Raji (cell line): ENCODE results near the gene TMEM74B.

Source experiments
- POLR2A ChIP-seq: IDR thresholded peaks from 2 replicates; pipeline ENCODE4 v1.6.1; 2011; ENCODE audit warnings: low read depth, low read length, control low read depth; ENCODE audit not compliant: insufficient read depth

The TMEM74B gene

DNA sequence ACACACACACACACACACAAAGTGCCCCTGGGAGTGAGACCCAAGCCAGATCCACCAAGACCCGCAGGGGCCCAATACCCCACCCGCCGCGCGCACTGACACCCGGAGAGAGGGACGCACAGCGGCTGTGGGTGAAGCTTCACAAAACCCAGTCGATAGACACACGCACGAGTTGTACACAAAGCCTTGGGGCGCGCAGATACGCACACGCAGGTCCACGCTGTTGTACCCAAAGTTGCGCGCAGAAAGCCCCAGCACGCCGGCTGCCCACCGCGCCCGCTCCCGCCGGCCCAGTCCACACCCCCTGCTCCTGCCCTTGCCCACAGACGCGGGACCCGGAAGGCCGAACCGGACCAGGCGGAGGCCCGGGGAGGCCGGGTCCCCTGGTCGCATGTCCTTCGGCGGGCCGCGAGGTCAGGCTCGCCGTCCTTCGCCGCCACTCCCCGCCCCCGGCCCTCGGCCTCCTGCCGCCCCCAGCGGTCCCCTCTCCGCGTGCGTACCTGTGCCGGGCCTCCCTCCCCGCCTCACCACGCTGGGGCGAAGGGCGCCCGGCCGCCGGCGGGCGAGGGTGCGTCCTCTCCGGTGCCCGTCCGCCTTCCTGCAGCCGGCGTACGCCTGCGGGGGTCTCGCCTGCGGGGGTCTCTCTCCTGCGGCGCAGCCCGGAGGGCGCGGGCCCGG, at the start of gene TMEM74B:
Gene TMEM74B, minus strand, starts transcription at position 344 of the 678 bp plus-strand sequence. CDS start 1,180 bp downstream, outside the sequence.
- TF ChIP-seq POLR2A, result no peak

DNA sequence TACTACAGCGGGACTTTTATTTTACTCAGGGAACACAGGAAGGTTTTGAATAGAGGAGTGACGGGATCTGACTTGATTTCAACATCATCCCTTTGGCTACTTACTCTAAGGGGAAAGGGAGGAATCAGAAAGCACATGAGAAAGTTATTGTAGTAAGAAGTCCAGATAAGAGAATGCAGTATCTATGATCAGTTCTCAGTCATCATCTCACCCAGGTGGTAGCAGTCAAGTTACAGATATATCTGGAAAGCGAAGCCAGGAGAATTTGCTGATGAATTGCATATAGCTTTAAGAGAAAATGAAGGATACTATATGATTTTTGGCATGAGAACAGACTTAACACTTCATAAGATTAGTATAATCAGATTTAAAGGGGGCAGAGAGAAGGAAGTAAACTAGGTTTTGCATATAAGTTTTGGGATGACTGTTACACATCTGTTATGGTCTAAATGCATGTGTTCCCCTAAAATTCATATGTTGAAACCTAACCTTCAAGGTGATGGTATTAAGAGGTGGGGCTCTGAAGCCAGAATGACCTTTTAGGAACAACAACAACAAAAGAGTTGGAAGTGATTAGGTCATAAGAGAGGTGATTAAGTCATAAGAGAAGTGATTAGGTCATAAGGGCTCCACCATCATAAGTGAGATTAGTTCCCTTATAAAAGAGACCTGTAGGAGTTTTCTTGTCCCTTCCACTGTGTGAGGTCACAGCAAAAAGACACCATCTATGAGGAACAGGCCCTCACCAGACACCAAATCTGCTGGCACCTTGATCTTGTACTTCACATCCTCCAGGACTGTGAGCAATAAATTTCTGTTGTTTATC, 47.7 kb upstream of the TMEM74B start:
- TF ChIP-seq POLR2A, result no peak

DNA sequence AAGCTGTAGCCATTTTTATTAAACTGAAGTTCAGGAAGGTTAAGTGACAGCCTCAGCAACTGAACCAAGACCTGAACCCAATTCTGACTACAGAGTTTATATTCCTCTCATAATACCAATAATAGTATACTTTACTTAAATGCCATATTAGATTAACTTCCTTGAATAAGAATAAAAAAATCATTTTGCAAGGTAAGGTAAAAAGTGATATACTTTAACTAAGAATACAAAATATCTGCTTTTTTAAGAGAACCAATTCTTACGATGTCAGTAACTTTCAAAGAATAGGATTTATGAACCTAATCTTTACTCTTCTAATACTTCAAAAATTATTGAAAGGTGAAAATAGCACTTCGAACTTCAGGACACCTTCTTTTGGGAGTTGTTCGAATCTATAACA, 44.8 kb upstream of the TMEM74B start:
- no peak for TF ChIP-seq POLR2A

DNA sequence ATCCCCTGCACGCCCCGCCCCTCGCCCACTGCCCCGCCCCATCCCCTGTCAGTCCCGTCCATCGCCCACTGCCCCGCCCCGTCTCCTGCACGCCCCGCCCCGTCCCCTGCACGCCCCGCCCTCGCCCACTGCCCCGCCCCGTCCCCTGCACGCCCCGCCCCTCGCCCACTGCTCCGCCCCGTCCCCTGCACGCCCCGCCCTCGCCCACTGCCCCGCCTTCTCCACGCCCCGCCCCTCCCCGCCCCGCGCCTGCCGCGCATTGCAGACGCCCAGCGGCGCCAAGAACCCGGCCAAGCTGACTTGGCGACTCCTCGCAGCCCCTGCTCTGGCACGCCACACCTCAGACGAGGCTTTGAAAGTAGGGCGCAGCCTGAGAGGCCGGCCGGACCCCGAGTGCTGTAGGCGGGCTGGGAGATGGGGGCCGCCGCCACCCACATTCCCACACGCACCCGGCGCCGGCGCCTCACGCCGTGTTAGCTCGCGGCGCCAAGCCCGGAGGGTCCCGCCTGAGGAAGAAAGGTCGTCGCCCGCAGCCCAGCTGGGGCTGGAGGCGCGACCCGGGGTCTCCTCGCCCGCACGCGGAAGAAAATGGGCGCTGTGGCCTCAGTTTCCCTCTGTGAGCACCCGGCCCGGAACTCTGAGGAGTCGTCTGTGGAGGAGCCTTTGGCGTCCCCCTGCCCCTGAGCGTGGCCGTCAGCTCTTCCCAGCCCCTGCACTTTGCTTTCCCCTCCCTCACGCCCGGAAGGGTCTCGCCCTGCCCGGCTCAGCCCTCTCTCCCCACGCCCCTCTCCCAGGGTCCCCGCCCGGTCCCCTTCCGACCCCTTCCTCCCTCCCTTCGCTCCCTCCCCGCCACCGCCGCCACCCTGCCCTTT, 41.2 kb upstream of the TMEM74B start, which contains the start of gene RAD21L1:
Gene RAD21L1, plus strand, starts transcription at position 262 of the 872 bp plus-strand sequence. CDS start 2,410 bp downstream, outside the sequence.
- no peak for TF ChIP-seq POLR2A

DNA sequence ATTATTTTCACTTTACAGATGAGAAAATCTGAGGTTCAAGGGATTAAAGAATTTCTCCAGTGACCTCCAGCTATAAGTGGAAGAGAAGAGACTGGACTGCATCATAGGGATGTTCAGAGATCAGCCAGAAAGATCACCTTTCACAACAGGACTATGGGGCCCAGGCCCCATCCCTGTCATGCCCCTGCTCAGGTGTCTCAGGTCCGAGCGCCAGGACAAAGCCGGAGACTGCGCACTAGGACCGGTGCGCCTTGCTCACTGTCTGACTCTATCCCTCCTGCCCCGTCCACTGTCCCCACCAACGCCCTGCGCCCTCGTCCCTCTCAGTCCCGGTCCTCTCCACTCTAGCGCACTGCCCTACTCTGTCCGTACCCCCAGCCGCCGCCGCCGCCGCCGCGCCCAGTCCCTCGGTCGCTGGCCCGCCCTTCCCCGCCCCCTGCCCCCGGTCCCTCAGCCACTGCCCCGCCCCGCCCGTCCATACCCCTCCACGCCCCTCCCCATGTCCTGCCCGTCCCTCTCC, 40.5 kb upstream of the TMEM74B start:
- no peak for TF ChIP-seq POLR2A

DNA sequence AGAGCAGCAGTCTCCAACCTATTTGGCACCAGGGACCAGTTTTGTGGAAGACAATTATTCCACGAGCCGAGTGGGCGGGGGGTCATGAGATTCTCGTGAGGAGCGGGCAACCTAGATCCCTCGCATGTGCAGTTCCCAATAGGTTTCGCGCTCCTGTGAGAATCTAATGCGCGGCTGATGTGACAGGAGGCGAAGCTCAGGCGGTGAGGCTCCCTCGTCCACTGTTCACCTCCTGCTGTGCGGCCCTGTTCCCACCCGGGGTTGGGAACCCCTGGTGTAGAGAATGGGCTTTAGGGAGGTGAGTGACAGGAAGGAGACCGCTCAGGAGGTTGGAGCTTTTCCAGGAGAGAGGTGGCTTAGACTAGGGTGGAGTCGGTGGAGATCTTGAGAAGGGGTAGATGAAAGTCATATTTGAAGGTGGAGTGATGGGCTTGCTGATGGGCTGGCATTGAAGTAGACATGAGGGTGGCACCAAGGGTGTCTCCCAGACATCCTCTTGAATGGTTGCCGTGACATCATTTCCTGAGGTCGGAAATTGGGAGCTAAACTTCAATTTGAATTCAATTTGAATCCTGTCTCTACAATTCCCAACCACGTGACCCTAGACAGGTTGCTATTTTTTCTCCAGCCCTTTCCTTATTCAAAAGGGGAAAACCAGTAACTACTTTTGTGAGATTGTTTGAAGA, 39.6 kb upstream of the TMEM74B start:
- TF ChIP-seq POLR2A, result no peak

DNA sequence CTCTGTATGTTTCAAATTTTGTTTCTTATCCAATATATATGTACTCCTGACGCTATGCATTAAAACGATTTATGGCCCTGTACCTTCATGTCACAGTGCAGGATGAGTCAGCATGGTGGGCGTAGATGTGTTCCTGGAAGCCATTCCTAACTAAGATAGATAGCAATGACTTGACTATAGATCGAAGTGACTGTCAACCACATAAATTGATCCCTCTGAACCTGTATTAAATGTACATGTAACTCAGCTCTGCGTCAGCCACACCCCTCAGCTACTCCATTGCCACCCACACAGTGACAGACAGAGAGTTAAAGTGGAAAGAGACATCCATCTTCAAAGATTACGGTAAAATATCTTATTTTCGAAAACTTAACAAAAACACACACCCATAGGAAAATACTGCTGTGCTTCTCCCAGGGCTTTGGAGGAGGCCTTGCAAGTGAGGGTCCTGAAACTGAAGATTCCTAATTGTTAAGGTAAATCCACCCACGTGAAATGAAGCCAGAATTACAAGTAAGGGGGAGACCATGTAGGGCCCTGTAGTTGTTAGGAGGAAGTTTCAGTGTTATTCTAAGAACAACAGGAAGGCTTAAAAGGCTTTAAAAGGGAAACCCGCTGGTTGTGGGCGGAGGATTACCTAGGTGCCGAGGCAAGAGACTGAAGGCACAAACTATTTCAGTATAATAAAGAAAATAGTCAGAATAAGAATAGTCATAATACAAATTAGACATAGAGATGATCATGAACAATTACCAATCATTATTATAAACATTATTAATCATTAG, 30.8 kb upstream of the TMEM74B start:
- TF ChIP-seq POLR2A, result no peak

DNA sequence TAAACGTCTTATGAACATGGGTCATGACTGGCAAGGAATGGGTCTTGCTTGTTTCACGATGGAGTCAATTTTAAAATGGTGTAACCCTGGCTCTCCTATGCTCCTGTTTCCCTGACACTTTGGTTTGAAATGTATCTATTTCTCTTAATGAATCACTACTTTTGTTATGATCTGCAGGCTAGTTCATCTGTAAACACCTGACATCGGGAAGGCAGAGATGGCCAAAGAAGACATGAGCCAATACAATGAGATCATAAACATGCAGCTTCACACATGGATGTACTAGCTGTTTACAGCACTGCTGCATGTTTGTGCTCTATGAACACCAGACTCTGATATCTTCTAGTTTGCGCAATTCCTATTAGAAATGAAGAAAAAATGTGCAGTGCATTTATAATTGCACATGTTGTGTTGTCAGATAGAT, 30.1 kb upstream of the TMEM74B start:
- TF ChIP-seq POLR2A, result no peak

DNA sequence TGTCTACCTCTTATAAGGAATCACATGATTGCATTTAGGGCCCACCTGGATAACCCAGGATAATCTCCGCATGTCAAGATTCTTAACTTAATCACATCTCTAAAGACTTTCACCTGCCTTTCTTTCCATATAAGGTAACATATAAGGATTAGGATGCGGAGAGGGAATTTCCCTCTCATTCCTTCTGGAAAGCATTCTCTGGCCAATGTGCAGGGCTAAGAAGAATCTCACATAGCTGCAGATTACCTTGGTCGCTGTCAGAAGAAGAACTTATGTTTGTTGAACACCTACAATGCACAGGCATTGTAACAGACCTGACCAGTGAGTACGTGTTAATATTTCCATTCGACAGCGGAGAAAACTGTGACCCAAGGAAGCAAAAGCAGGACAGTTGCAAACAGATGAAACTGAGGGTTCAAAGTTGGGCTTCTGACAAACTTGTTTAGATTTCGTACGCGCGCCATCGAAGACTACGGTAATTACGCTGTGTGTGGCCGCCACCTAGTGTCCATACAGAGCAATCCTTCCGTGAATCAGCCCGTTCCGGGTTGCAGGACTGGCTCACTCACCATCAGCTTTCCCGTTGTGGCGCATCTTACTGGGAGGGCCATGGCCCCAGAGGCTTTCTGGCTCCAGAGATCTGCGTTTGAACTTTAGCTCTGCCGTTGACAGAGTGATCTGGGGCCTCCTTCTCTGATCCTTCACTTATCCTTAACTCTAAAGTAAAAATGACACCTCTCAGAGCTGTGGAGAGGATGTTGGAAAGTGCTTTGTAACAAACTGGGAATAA, 28.0 kb upstream of the TMEM74B start:
- no peak for TF ChIP-seq POLR2A

DNA sequence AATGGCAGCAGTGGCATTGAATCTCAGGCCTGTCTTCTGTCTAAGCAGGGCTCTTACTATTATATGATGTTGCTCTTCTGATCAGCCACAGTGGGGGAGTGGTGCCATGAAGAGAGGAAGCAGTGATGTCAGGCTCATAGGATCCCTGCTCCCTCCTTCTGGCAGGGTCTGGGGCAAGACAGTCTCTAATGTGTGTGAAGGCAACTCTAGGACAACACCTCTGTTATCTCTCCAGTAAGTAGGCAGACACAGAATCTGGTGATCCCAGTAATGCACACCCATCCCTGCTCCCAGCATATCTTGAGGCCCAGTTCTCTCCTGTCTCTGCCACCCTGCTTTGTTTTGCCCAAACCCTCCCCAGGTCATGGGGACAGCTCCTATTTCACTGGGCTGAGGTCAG, 27.2 kb upstream of the TMEM74B start:
- TF ChIP-seq POLR2A, result no peak

DNA sequence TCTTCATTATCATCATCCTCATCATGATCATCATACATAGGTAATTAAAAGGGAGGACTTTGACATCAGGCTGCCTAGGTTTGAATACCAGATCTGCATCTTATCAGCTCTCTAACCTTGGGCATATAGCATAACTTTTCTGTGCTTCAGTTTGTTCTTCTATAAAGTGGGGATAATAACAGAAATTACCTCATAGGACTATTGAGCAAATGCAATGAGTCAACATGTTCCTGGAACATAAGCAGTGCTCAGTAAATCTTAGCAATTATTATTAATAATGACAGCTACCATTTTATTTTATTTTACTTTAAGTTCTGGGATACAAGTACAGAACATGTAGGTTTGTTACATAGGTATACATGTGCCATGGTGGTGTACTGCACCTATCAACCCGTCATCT, 25.7 kb upstream of the TMEM74B start:
- TF ChIP-seq POLR2A, result no peak

DNA sequence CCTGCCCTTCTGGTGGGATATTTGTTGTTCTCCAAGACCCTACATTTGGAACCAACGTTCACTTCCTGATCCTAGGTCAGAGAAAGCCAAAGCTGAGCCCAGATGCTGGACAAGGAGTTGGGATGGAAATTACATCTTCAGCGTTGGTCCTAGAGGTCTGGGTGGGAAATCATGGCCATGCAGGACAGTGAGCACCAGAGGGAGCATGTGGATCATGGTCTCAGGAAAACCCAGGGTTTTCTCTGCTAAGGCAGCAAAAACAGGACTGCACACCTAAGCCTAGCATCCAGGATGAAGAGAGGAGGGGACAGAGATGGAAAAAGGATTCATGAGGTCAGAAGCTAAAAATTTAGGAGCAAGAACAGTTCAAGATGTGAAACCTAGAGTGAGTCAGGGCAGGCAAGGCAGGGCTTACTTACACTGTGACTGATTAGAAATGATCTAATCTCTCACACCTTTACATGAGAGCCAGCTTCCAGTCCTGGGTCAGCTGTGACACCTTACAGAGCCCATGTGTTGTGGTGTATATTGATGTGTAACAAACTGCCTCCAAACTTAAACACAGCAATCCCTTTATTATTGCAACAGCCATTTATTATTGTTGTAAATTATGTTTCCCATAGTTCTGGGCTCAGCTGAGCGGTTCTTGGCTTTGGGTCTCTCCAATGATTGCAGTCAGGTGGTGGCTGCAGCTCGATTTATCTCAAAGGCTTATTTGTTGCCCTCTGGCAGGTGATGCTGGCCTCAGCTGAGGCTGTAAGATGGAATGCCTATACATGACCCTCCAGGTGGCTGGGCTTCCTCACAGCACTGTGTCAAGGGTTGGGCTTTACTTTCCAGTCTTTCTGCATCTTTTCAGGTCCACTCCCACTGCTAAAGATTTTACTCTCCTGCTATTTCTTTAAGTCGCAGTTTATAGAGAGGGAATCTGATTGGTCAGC, 24.9 kb upstream of the TMEM74B start:
- TF ChIP-seq POLR2A, result no peak
